Measurements from ENCODE around the gene FCGR3A.

- TF ChIP-seq CTCF (conservative IDR thresholded peaks at IDR 0.05; ENCODE audit: low read length) (no peak), EZH2phosphoT487 (IDR thresholded peaks at IDR 0.05; ENCODE audit: borderline replicate concordance, low read depth, low read length) (no peak)
These were observed 37.9 kb downstream of the FCGR3A start for GRCh38 chr1:161511756-161512060.

Measured in OCI-LY7 (cell line).